ENCODE data around the gene OR2T35. TPM values are rescaled to one million over a fixed set of nuclear protein-coding genes. Genes with fewer than 3 reads are reported as not detected.
"Not testable (repeated sequence)": the region's sequence is repeated elsewhere in the genome, so short reads cannot be mapped to it uniquely, and the experiment has no call there.

The OR2T35 gene
- total RNA-seq (ENCODE audit: low replicate concordance), result not detected in 2 replicates

- H3K4me3 ChIP-seq (ENCODE audit: low read depth, low read length); DNase-seq (ENCODE audit: low read depth): not testable (repeated sequence)
These were observed at the start of gene OR2T35 for GRCh38 chr1:248645178-248645577. OR2T35 (minus strand) TSS chr1:248645278; CDS start chr1:248639258, 6,020 bp downstream.

GRCh38 chr1:248691567-248692155 lies 46.6 kb upstream of the OR2T35 start:
- no peak for DNase-seq (ENCODE audit: low read depth)
- no peak overlapping the region for H3K4me3 ChIP-seq (ENCODE audit: low read depth, low read length)

GRCh38 chr1:248688527-248689298 lies 43.6 kb upstream of the OR2T35 start:
- no peak for TF ChIP-seq CTCF (IDR thresholded peaks at IDR 0.05; ENCODE audit: insufficient read depth, low read length)
- H3K4me3 ChIP-seq (ENCODE audit: low read depth, low read length), result no peak overlapping the region
- no peak for DNase-seq (ENCODE audit: low read depth)

More at GRCh38 chr1:248691567-248692155, 46.6 kb upstream of the OR2T35 start:
- no peak for TF ChIP-seq CTCF (IDR thresholded peaks at IDR 0.05; ENCODE audit: insufficient read depth, low read length)

GRCh38 chr1:248686815-248687214 lies 41.7 kb upstream of the OR2T35 start:
- no peak overlapping the region for H3K4me3 ChIP-seq (ENCODE audit: low read depth, low read length)
- DNase-seq (ENCODE audit: low read depth), result no peak
- TF ChIP-seq CTCF (IDR thresholded peaks at IDR 0.05; ENCODE audit: insufficient read depth, low read length), result no peak

GRCh38 chr1:248681651-248682050 lies 36.6 kb upstream of the OR2T35 start:
- DNase-seq (ENCODE audit: low read depth), result no peak
- no peak for TF ChIP-seq CTCF (IDR thresholded peaks at IDR 0.05; ENCODE audit: insufficient read depth, low read length)
- H3K4me3 ChIP-seq (ENCODE audit: low read depth, low read length), result no peak overlapping the region

- H3K4me3 ChIP-seq (ENCODE audit: low read depth, low read length), result no peak overlapping the region
- TF ChIP-seq CTCF (IDR thresholded peaks at IDR 0.05; ENCODE audit: insufficient read depth, low read length), result no peak
- no peak for DNase-seq (ENCODE audit: low read depth)
These were observed 24.9 kb upstream of the OR2T35 start for GRCh38 chr1:248670003-248670402.

- DNase-seq (ENCODE audit: low read depth); H3K4me3 ChIP-seq (ENCODE audit: low read depth, low read length): not testable (repeated sequence)
These were observed 18.6 kb upstream of the OR2T35 start for GRCh38 chr1:248663453-248664328.

- DNase-seq (ENCODE audit: low read depth); H3K4me3 ChIP-seq (ENCODE audit: low read depth, low read length): not testable (repeated sequence)
These were observed 11.7 kb upstream of the OR2T35 start for GRCh38 chr1:248656797-248657196.

GRCh38 chr1:248655354-248655753 lies 10.3 kb upstream of the OR2T35 start, which contains the start of gene OR2T27:
OR2T27 (minus strand) TSS chr1:248655528; CDS start chr1:248650884, 4,644 bp downstream.
- not testable (repeated sequence) for H3K4me3 ChIP-seq (ENCODE audit: low read depth, low read length); DNase-seq (ENCODE audit: low read depth)

GRCh38 chr1:248648770-248649536 lies 3.9 kb upstream of the OR2T35 start:
- DNase-seq (ENCODE audit: low read depth); H3K4me3 ChIP-seq (ENCODE audit: low read depth, low read length): not testable (repeated sequence)
